ENCODE results near the gene IKZF4.
"Not testable (repeated sequence)": the region's sequence is repeated elsewhere in the genome, so short reads cannot be mapped to it uniquely, and the experiment has no call there.

DNA sequence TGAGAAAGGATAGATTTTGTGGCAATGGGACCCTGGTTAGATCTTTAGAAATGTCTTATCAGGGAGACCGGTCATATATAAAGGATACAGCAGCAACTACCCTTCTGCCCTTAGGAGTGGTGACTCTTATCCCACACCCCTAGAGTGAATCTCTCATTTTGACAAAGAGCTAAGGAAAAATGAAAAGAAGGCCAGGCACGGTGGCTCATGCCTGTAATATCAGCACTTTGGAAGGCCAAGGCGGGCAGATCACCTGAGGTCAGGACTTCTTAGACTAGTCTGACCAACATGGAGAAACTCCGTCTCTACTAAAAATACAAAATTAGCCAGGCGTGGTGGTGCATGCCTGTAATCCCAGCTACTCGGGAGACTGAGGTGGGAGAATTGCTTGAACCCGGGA, 34.9 kb upstream of the IKZF4 start:
- TF ChIP-seq, protein P1, sequence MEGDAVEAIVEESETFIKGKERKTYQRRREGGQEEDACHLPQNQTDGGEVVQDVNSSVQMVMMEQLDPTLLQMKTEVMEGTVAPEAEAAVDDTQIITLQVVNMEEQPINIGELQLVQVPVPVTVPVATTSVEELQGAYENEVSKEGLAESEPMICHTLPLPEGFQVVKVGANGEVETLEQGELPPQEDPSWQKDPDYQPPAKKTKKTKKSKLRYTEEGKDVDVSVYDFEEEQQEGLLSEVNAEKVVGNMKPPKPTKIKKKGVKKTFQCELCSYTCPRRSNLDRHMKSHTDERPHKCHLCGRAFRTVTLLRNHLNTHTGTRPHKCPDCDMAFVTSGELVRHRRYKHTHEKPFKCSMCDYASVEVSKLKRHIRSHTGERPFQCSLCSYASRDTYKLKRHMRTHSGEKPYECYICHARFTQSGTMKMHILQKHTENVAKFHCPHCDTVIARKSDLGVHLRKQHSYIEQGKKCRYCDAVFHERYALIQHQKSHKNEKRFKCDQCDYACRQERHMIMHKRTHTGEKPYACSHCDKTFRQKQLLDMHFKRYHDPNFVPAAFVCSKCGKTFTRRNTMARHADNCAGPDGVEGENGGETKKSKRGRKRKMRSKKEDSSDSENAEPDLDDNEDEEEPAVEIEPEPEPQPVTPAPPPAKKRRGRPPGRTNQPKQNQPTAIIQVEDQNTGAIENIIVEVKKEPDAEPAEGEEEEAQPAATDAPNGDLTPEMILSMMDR (IDR thresholded peaks at IDR 0.05; ENCODE audit: low read length) = not testable (repeated sequence)
- TF ChIP-seq EZH2 (IDR thresholded peaks at IDR 0.05; ENCODE audit: borderline replicate concordance, low read length) = not testable (repeated sequence)
